T-helper 2 cell (primary cell): Measurements from ENCODE around the gene PCNX2.

Experiments
- DNase-seq, 5 experiments: peaks; one replicate each; pipeline versions ENCODE4 v3.0.0 to v3.0.0-alpha.2; 2012 to 2022

Gene PCNX2

DNA sequence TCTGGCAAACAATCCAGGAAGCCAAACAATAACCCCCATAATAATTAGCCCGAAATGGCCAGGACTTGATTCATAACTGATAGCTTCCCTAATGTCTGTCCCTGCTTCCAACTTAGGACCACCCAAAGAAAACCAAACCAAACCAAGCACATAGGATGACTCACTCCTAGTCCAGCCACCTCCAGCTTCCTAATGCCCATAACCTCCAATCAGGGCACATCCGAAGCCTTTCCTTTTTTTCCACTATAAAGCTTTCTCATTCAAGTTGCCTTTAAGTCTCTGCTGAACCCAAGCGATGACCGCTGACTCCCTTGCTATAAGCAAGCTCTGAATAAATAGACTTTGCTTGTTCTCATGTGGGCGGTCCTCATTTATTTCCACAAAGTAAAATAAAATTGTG lies 40.4 kb downstream of the PCNX2 start:
- no peak for DNase-seq

DNA sequence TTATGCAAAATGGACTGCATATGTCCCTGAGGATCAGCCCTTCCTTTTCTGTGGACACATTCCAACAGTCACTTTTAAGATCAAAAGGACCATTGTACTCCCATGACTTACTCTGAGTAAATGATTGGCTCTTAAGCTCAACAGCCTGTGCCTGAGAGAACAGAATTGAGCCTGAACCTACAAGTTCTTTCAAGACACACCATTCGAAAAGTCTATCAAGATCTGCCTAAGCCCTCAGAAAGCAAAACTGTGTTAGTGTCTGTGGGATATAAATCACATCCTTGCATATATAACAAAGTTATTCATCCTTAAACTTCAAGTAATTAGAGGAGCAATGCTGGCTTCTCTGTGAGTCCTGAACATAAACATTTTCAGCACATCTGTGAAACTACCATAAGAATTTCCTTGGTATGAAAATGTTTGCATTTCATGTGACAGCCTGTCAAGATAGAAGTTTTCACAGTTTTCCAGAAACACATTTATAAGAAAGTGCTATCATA lies 41.6 kb downstream of the PCNX2 start:
- DNase-seq: no peak

DNA sequence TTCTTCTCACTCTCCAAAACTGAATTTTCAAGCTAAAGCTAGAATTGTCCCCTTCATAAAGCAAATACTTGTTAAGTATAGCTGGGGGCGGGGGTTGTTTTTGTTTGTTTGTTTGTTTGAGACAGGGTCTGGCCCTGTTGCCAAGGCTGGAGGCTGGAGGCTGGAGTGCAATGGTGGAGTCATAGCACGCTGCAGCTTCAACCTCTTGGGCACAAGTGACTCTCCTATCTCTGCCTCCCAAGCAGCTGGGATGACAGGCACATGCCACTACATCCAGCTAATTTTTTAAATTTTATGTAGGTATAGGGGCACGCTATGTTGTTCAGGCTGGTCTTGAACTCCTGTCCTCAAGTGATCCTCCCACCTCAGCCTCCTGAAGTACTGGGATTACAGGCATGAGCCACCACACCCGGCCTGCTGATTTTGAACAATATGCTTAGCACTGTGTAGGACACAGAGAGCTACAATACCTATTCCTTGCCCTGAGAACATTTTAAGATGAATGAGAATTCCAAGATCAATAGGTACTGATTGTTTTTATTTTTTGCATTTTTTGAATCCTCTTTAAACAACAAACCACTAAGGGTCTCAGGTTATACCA lies 42.2 kb downstream of the PCNX2 start:
- DNase-seq: no peak

DNA sequence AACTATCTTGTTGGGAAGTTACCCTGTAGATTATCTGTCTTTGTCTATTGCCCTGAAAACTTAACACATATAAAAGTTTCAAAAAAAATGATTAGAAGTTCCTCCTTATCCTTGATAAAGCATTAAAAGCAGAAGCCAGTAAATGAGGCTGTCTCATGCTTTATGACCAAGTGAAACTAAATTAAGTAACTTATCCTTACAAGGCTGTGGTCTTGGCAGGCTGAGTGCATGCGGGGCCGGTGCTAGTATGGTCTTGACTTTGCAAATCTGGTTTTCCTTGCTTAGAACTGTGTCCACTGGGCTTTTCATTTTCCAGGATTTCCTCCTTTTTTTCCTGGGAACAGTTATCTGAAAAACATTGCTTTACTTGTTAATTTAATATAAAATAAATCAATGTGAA lies 43.1 kb downstream of the PCNX2 start:
- DNase-seq: no peak

DNA sequence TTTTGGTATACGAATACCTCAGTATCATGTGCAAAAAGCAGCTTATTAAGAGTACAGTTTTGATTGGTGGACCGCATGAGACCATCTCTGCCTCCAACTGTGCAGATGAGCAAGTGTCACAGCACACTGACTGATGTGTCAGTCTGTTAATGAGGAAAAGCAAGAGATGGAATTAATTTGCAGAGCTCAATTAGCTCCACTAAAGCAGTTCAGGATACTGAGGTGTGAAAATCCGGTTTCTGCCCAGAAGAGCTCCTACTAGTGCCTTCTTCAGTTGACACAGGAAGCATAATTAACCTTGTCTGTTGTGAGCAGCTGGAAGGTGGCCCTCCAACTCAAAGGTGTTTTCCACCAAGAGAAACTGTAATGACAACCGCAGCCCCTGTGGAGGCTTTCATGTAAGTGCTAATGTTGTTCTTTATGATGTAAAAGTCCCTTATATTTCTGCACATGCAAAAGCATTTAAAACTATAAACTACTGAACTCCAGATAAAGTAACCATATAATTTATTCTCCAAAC lies 44.3 kb downstream of the PCNX2 start:
- no peak for DNase-seq

DNA sequence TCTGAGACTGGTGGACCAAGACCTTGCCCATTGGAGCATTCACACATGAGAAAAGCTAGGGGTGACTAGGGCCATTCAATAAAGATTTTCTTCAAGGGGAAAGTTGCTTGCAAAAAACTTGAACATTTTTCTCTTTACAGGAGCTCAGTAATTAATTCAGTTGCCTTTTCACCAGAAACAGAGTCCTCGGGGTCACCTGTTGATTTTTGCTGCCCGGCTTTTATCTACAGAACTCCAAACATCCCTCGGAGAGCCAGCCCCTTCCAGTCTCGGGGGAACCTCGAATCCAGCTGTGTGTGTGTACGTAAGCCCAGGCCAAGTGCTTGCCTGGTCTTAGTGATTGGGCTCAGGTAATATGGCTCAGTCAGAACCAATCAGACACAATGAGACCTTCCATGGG lies 47.5 kb downstream of the PCNX2 start:
- DNase-seq: no peak

DNA sequence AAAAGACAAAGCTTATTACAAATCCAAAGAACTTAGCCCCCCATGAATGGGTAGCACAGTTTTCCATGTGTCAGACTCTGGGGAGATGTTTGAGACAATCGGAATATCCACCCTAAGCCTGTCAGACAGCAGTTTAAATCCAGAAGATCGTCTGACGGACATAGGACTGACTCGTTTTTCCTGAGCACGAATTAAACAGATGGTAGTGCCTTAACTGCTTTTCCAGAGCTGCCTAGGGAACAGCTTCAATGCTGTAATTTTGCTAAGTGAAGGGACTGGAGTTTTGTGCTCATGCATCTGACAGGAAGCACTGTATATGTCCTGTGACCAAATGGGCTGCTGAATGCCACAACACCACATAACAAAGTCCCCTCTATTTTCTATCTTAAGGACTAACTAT lies 48.6 kb downstream of the PCNX2 start:
- DNase-seq: no peak

DNA sequence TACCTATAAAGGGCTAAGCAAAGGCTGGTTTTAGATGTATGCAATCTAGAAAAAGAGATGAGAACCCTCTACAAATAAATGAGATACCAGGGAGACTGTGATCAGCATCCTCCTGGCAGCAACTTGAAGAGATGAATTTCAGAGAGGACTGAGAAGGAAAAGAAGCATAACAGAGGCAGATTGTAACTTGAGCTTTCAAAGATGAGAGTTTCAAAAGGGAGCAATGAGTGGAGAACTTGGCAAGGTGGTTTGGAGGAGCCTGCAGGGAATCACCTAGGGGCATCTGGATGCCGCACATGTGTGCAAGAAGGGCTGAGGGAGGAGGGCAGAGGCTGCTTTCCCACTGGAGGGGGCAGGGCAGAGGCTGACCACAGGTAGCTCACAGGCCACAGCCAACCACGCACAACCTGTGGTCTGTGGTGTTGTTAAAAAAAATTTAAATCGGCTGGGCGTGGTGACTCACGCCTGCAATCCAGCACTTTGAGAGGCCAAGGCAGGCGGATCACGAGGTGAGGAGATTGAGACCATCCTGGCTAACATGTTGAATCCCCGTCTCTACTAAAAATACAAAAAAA lies 50.2 kb downstream of the PCNX2 start:
- no peak for DNase-seq

DNA sequence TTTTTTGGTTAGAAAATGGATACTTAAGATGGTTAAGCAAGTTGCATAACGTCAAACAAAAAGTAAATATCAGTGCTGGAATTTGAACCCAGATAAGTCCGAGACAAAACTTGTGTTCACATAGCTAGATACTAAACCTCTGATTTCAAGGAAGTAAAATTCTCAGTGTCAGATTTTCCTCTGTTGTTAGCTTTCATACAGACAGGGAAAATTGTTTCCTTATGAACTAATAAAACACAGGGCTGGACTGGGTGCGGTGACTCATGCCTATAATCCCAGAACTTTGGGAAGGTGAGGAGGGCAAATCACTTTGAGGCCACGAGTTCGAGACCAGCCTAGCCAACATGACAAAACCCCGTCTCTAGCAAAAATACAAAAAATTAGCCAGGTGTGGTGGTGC lies 51.3 kb downstream of the PCNX2 start:
- DNase-seq: no peak

DNA sequence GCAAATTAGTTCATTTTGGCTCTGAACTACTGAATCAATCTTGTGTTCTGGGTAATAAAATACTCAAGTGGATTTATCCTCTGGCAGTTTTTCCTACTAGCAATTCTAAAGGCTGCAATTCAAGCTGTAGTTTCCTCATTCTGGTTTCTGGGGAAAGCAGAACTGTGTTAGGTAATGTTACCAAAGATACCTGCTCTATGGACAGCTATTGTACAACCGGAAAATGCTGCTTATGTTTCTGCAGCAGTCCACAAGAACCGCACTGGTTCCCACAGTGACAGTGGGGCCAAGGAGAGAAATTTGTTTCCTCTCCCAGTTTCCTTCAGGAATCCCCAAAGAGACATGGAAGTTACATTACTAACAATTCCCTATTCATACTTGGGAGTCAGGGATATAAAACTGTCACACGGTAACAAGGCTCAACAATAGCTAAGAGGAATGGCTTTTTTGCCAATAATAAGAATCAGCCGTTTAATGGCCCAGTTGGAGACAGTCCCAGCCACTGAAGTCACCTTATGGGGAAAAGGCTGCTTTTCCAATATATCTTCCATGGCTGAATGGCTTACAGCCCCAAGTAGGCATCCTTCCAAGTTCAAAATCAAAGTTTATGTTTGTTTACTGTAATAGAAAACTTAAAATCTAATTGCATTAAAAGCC lies 52.6 kb downstream of the PCNX2 start:
- DNase-seq: no peak

DNA sequence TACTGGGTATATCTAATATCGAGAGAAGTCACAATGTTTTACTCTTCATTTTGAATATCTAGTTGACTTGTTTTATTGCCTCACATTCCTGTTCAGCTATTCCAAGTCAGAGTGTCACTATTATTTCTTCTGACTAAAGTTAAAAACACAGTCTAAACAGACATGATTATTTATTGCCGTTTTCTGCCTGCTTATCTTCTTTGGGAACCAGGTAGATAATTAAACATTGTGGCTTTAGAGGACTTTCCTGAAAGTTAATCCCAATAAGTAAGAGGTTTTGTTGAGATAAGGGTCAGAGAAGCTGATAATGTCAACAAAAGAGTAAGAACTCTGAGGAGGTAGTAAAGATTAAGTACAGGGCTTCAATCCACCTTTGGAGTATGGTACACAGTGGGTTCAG lies 53.8 kb downstream of the PCNX2 start:
- DNase-seq: no peak

DNA sequence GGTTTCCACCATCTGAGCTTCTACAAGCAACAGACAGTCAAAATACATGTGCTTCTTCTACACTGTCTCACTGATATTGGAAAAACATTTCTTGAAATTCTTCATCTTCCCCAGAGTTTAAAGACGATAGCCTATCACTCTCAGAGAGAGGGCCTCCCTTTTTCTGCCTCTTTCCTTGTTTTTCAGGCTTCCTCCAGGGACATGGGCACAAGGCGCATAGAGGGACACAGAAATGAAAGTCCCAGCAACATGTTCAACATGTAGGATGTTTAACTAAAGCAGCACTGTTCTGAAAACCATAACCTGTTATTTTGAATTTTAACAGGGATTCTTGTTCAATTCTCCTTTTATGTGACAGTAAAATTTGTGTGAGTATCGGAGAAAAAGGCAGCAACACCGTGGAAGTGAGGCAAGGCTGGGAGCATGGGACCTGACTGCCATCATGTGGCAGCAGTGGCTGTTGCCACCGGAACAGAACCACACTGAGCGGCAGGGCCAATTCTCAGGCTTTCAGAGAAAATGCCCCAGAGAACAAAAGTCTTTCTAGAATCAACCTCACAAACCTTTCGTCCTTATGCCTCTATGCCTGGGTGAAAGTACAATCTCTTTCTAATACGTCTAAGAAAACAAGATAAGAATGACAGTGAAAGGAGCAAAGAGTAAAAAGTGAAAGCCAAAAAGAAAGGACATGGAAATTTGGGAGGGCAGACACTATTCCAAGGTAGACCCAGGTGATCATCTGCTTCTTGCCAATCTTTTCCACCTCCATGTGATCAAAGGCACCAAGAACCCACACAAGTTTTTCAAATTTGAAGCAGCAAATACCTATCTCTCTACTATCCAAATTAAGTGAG lies 54.5 kb downstream of the PCNX2 start:
- DNase-seq: peak in 1 of 5 experiments; percentile 21

DNA sequence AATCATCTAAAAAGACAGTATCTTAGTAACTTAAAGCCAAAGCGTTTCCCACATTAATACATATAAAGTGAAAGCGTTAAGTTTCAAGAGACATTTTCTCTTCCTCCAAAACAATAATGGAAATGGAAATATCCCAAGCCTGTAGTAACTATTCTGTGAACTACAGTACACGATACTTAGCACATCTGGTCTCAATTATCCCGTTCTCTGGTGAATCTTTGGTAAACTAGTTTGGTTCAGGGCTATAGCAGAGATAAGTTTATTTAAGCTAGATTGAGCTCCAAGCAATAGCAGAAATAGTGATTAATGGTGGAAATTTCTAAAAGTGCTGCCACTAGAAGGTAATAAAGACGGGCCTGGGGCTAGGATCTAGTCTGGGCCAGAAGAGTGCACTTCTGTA lies 55.2 kb downstream of the PCNX2 start:
- no peak for DNase-seq

DNA sequence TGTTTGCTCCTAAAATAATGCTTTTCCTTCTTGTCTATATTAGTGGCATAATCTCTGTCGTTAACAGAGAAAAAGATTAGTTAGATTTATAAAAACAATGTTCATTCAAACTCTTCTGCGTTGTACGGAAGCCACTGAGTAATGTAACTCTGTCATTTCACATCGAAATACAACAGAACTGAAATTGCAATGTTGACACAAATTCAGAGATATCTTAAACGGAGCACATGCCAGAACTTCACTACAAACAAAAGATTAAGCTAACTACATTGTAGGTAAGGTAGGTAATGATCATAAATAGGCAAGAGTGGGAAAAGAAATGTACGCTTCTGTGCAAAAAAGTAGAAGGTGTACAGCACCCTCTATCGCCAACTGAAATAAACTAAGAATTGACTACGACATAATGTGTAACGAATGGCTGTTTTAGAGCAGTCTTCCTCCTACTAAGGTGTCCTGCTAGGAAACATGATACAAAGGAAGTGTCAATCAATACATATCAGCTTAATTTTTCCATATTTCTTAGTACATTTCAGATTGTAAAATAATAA lies 56.6 kb downstream of the PCNX2 start:
- no peak for DNase-seq

DNA sequence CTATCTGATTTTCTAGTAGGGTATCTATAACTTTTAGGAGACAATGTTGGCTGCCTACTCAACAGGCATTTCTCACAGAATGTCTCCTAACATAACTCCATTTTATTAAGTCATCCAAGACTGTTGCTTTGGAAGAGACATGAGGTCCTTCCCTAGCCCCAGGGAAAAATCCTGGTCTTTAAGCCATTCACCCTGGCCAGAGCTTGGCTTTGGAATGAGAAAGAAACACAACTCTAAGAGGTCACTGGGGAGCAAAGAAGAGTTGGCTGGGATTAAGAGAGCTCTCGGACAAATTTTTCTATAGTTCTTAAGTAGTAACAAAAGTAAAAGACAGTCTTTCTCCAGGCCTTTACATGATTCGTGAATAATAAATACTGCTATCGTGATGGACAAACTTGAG lies 57.9 kb downstream of the PCNX2 start:
- no peak for DNase-seq

DNA sequence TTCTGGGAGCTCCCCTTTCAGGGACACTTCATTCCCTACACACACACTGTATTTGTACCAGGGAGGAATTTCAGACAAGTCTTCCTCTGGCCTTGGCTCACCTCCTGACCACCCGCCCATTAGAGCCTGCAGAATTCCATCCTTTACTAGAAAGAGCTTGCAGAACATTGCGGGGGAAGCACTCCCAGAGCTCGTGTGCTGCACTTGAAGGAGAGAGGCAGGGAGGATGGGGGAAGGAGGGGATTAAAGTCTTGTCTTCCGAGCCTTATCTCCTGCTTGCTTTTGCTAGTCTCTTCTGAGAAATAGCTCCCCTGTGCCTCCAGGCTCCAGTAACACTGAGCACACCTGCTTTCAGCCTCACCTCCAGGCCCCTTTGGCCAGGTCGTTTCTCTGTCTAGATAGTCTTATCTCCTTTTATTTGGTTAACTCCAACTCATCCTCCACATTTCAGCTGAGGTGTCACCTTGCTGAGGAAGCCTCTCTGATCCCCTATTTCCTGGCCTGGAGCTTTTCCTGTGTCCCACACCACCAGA lies 62.0 kb downstream of the PCNX2 start:
- DNase-seq: no peak

DNA sequence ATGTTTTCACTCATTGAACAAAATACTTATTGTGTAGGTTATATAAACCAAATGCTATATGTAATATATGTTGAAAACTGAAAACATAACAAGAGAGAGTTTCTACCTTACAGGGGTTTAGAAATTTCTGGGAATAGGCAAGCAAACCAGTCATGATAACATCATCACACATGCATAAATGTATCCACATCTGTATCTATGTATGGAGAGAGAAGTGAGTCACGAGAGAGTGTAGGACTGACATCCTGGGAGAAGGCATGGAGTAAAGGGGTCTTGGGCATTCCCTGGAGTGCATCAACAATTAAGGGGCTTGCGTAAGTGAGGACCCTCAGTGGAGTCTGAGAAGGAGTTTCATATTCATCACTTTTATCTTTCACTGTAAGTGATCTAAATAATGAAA lies 65.5 kb downstream of the PCNX2 start:
- no peak for DNase-seq

DNA sequence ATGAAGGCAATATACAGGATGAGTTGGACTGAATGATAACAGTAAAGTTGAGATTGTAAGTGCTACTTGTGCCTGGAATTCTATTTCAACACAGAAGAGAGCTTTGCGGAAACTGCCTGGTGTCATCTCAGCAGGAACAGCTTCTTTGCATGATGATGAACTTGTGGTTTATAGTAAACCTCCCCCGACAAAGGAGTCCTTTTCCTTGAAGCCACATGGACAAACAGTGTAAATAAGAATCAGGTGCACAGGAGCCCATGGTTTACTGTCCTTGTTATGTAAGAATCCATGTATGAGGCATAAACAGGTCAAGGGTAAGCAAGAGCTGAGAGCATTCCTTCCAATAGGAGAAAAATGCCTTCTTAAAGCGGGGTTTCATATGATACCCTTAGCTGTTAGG lies 66.2 kb downstream of the PCNX2 start:
- no peak for DNase-seq

DNA sequence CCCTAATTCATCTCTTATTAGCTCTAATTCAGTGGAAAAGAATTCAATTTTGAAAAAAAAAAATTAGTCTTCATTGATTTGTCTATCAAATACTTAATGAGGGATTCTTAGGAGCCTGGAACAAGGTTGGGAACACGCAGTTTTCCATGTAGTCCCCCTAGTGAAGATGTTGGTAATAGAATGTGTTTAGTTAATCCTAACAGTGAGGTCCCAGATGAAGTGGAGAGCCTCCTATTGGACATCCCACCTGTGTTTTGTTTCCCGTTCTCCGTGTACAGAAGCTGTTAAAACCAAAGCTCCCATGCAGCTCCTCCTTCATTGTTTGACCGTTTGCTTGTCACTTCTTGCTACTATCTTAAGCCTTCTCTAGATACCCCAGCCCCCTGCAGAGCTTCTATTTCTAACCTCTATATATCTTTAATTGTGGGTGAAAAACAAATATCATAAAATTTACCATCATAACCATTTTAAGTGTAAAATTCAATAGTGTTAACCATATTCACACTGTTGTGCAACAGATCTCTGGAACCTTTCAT lies 67.5 kb downstream of the PCNX2 start:
- no peak for DNase-seq

DNA sequence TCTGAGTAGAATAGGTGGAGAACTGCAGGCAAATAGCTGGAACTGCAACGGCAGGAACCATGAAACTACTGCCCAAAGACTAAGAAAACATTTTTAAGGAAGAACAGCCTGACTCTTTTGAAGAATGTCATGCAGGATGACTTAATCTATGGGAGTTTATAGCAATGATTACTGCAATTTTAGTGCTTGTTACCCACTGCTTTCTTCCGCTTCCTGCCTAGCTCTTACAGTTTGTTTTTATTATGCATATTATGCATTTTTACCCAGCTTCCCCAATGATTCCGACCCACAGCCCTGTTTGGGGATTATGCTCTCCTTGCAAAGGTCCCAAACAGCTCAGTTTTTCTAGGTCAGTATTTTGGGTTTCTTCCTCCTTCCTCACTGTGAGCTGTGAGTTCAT lies 71.2 kb downstream of the PCNX2 start:
- DNase-seq: no peak

DNA sequence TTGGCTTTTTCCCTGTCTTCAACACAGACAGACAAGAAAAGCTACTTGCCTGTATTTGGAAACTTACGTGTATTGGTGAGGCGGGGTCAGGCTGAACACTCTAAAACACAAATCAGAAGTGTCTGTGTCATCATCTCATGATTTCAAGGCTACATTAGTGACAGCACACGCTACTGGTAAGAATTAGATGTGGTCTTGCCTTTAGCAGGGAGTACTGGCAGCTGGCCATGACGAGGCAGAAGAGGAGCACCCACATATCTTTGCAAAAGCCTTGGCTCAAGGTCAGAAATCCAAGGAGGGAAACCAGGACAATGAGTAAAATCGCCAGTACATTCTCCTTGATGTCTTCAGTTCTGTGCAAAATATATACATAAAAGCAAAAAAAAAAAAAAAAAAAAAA lies 77.7 kb downstream of the PCNX2 start:
- DNase-seq: no peak

DNA sequence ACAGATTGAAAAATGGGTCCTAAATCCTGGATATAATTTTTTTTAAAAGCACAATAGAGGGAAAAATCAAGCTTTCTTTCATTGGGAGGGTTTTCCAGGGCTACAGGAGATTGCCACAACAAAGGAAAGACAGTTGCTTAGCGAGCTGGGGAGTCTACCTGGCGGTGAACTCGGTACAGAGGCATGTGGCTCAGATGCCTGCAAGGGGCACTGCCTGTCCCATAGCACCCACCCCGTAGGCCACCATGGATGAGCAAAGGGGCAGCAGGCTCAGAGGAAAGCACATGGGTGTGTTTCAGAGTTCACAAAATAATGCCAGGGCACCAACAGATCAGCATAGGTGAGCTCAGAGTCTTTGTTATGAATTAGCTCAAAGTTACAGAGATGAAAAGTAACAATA lies 79.5 kb downstream of the PCNX2 start:
- no peak for DNase-seq
